C4-2B (cell line): ENCODE data around the gene MIPOL1.

Experiments used
- H3K27ac ChIP-seq: fragments of 450-650 bp; 2 replicates; pipeline ENCODE4 v1.5.1; 2017
- CTCF ChIP-seq: fragments of 450-650 bp; conservative IDR thresholded peaks from 2 replicates; pipeline ENCODE4 v1.5.1; 2017; ENCODE audit warnings: mild to moderate bottlenecking
- ZFX ChIP-seq: fragments of 450-650 bp; IDR thresholded peaks from 2 replicates; pipeline ENCODE4 v1.6.1; 2017

Gene MIPOL1

GRCh38 chr14:37262649-37263048 lies 64.9 kb downstream of the MIPOL1 start:
- H3K27ac ChIP-seq = no peak overlapping the region
- no peak for TF ChIP-seq ZFX
- TF ChIP-seq CTCF = no peak

- TF ChIP-seq CTCF (no peak), ZFX (no peak)
- no peak overlapping the region for H3K27ac ChIP-seq
Observed at GRCh38 chr14:37263656-37264236, 66.0 kb downstream of the MIPOL1 start.

GRCh38 chr14:37268788-37269187 lies 71.1 kb downstream of the MIPOL1 start:
- no peak overlapping the region for H3K27ac ChIP-seq
- no peak for TF ChIP-seq CTCF
- no peak for TF ChIP-seq ZFX

- no peak overlapping the region for H3K27ac ChIP-seq
- TF ChIP-seq ZFX (no peak), CTCF (no peak)
Observed at GRCh38 chr14:37270629-37271028, 72.9 kb downstream of the MIPOL1 start.

DNA sequence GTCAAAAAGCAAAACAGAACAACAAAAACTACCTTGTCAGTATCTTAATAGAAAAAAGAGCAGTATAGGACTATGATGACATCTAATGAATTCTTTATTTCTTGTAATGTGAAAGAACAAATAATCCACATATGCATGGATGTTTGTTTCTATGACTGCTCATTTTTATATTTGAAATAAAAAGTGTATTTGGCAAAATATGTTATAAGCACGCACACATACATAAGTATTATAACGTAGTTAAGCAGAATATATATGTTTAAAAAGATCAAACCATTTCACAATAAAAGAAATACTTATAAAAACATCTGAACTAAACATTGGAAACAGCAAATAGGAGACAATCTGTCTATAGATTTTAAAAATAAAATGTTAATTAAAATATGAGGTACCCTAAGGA lies 74.8 kb downstream of the MIPOL1 start:
- TF ChIP-seq ZFX (no peak), CTCF (no peak)
- no peak overlapping the region for H3K27ac ChIP-seq

- TF ChIP-seq CTCF (no peak), ZFX (no peak)
- no peak overlapping the region for H3K27ac ChIP-seq
Observed at GRCh38 chr14:37274652-37275051, 76.9 kb downstream of the MIPOL1 start.

DNA sequence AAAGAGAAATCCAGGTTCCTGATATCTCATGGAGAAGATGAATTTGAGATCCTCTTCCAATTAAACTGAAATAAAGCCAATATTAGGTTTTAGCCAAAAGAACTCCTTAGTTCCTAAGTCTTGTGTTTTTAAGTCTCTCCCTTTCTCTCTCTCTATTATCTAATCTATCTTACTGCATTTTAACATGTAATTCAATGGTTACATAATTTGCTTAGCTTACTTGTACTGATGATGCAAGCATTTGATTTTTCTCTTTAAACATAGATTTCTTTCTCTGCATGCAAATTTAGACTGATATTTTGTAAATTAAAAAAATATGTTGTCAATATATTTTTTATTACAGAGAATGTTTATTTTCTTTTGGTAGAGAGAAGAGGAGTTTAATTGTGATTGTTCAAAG lies 78.2 kb downstream of the MIPOL1 start:
- TF ChIP-seq ZFX (no peak), CTCF (no peak)
- no peak overlapping the region for H3K27ac ChIP-seq
